Activated B cell treated with CpG ODN at 0.5 μM for 24 hours (primary cell): ENCODE results near the gene RASAL1. TPM values are rescaled to one million over a fixed set of nuclear protein-coding genes. Genes with fewer than 3 reads are reported as not detected.
"Not testable (repeated sequence)": the region's sequence is repeated elsewhere in the genome, so short reads cannot be mapped to it uniquely, and the experiment has no call there.

Experiments
- ATAC-seq: fragments of 200-7000 bp; cut with Tn5 transposase; one replicate; pipeline ENCODE4 v1.10.0; 2021; ENCODE audit warnings: low read depth, mild to moderate bottlenecking, moderate library complexity
- CTCF ChIA-PET: fragments of 350-600 bp; sonication (Branson Sonifier 250); formaldehyde crosslinking; loops from one replicate; lab custom pipeline; 2021; ENCODE audit warnings: antibody characterized with exemption; lab: Charles Lee
- POLR2A ChIA-PET: fragments of 350-600 bp; sonication (Branson Sonifier 250); formaldehyde crosslinking; loops from one replicate; lab custom pipeline; 2021; ENCODE audit warnings: antibody characterized with exemption; lab: Charles Lee
- DNase-seq: peaks from one replicate; pipeline ENCODE4 v3.0.0; 2022
- H3K27ac Mint-ChIP-seq: one replicate; pipeline ENCODE4 v1.8.0; 2020; ENCODE audit warnings: mixed read lengths
- H3K27me3 Mint-ChIP-seq: one replicate; pipeline ENCODE4 v1.8.0; 2021; ENCODE audit warnings: mixed read lengths
- H3K36me3 Mint-ChIP-seq: one replicate; pipeline ENCODE4 v1.8.0; 2021; ENCODE audit warnings: low read depth, mixed read lengths
- H3K4me1 Mint-ChIP-seq: one replicate; pipeline ENCODE4 v1.8.0; 2021; ENCODE audit warnings: mixed read lengths
- H3K4me3 Mint-ChIP-seq: one replicate; pipeline ENCODE4 v1.8.0; 2020; ENCODE audit warnings: mild to moderate bottlenecking, mixed read lengths
- H3K9me3 Mint-ChIP-seq: one replicate; pipeline ENCODE4 v1.8.0; 2020; ENCODE audit warnings: mixed read lengths
- intact Hi-C: fragments of 100-400 bp; cut with micrococcal nuclease; formaldehyde crosslinking; loops from one replicate; pipeline ENCODE4 v1.15.1; 2024
- total RNA-seq: library from RNA; stranded (reverse); gene quantifications from 2 replicates; pipeline ENCODE4 v1.2.3, GENCODE V29; 2022
- TF ChIP-seq, protein P1 (sequence below): fragments of 200-600 bp; IDR thresholded peaks from one replicate; pipeline ENCODE4 v1.8.0; 2022; ENCODE audit warnings: antibody characterized with exemption, mild to moderate bottlenecking

Gene RASAL1
- total RNA-seq, 1 donor from 2014 or later, result 7.1 TPM

DNA sequence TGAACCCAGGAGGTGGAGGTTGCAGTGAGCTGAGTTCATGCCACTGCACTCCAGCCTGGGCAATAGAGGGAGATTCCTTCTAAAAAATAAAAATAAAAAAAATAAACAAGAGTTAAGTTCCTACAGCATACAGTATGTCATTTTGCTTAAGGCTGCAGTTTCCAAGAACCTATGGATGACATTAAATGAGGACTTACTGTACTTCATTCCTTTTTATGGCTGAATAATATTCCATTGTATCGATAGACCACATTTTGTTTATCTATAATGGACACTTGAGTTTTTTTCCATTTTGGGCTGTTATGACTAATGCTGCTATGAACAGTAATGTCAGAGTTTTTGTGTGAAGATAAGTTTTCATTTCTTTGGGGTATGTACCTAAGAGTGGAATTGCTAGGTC is 17.4 kb downstream of the RASAL1 start:
- DNase-seq (no peak), ATAC-seq (no peak)
- H3K27me3 Mint-ChIP-seq, result peaks cover 3% of the 10 kb centered on the region
- TF ChIP-seq, protein P1, sequence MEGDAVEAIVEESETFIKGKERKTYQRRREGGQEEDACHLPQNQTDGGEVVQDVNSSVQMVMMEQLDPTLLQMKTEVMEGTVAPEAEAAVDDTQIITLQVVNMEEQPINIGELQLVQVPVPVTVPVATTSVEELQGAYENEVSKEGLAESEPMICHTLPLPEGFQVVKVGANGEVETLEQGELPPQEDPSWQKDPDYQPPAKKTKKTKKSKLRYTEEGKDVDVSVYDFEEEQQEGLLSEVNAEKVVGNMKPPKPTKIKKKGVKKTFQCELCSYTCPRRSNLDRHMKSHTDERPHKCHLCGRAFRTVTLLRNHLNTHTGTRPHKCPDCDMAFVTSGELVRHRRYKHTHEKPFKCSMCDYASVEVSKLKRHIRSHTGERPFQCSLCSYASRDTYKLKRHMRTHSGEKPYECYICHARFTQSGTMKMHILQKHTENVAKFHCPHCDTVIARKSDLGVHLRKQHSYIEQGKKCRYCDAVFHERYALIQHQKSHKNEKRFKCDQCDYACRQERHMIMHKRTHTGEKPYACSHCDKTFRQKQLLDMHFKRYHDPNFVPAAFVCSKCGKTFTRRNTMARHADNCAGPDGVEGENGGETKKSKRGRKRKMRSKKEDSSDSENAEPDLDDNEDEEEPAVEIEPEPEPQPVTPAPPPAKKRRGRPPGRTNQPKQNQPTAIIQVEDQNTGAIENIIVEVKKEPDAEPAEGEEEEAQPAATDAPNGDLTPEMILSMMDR, result no peak
- peaks cover 1% of the 10 kb centered on the region for H3K9me3 Mint-ChIP-seq
- no peak overlapping the region for H3K27ac Mint-ChIP-seq
- no peaks in the 10 kb centered on the region for H3K4me1 Mint-ChIP-seq
- H3K4me3 Mint-ChIP-seq, result no peak overlapping the region
- CTCF ChIA-PET, result interaction anchor here (0.8 kb wide), 1 partner anchor 20 kb away, joined by 4 read pairs; no protein-coding TSS in a partner anchor
- H3K36me3 Mint-ChIP-seq, result no peaks in the 10 kb centered on the region
- POLR2A ChIA-PET, result interaction anchor here (0.6 kb wide), 1 partner anchor 179 kb away, joined by 12 read pairs; no protein-coding TSS in a partner anchor
- intact Hi-C loops, result no loop called here

GRCh38 chr12:113117684-113118083 is 17.9 kb downstream of the RASAL1 start:
- not testable (repeated sequence) for H3K27ac Mint-ChIP-seq

GRCh38 chr12:113116875-113117274 is 18.7 kb downstream of the RASAL1 start:
- Mint-ChIP-seq H3K27me3 (peaks cover 2% of the 10 kb centered on the region), H3K36me3 (no peaks in the 10 kb centered on the region), H3K4me1 (no peaks in the 10 kb centered on the region), H3K9me3 (no peaks in the 10 kb centered on the region), H3K4me3 (no peak overlapping the region), H3K27ac (no peak overlapping the region)
- ATAC-seq (no peak), DNase-seq (no peak)
- TF ChIP-seq, protein P1, result no peak
- POLR2A ChIA-PET, result no interaction called here
- intact Hi-C loops, result no loop called here
- CTCF ChIA-PET, result no interaction called here

More at GRCh38 chr12:113117684-113118083, 17.9 kb downstream of the RASAL1 start:
- ATAC-seq, H3K4me3 Mint-ChIP-seq, POLR2A ChIA-PET, H3K4me1 Mint-ChIP-seq, H3K27me3 Mint-ChIP-seq, H3K36me3 Mint-ChIP-seq, DNase-seq, intact Hi-C loops, H3K9me3 Mint-ChIP-seq: not testable (repeated sequence)
- CTCF ChIA-PET, result interaction anchor here (0.8 kb wide), 1 partner anchor 19 kb away, joined by 4 read pairs; no protein-coding TSS in a partner anchor

GRCh38 chr12:113115455-113116126 is 20.0 kb downstream of the RASAL1 start:
- no peak overlapping the region for H3K4me3 Mint-ChIP-seq
- TF ChIP-seq, protein P1, result no peak
- H3K36me3 Mint-ChIP-seq, result no peaks in the 10 kb centered on the region
- ChIA-PET POLR2A (no interaction called here), CTCF (no interaction called here)
- H3K9me3 Mint-ChIP-seq, result no peaks in the 10 kb centered on the region
- H3K4me1 Mint-ChIP-seq, result no peaks in the 10 kb centered on the region
- no peak for DNase-seq
- H3K27me3 Mint-ChIP-seq, result peaks cover 6% of the 10 kb centered on the region
- H3K27ac Mint-ChIP-seq, result no peak overlapping the region
- intact Hi-C loops, result no loop called here
- ATAC-seq, result no peak

- no peaks in the 10 kb centered on the region for H3K36me3 Mint-ChIP-seq
- H3K4me1 Mint-ChIP-seq, result peaks cover under 1% of the 10 kb centered on the region
- CTCF ChIA-PET, result no interaction called here
- no peak overlapping the region for H3K4me3 Mint-ChIP-seq
- POLR2A ChIA-PET, result interaction anchor here (0.7 kb wide), 1 partner anchor 15 kb away, joined by 3 read pairs; no protein-coding TSS in a partner anchor
- no peak overlapping the region for H3K27ac Mint-ChIP-seq
- DNase-seq (no peak), ATAC-seq (no peak)
- TF ChIP-seq, protein P1, result no peak
- peaks cover 6% of the 10 kb centered on the region for H3K27me3 Mint-ChIP-seq
- intact Hi-C loops, result no loop called here
- H3K9me3 Mint-ChIP-seq, result no peaks in the 10 kb centered on the region
Observed at GRCh38 chr12:113114447-113115178, 20.9 kb downstream of the RASAL1 start.
